Measurements from ENCODE around the gene C10orf143. TPM values are rescaled to one million over a fixed set of nuclear protein-coding genes. Genes with fewer than 3 reads are reported as not detected.

C10orf143 gene
- total and polyA plus RNA-seq, 7 experiments from 2014 or later: 2.6 to 36.5 (median 11.6) TPM

GRCh38 chr10:130047336-130047735 is 63.3 kb downstream of the C10orf143 start:
- H3K4me1 ChIP-seq (ENCODE audit: control insufficient read depth in 2 of 2, insufficient read depth in 2 of 2, low read length in 2 of 2): no peaks in the 10 kb centered on the region
- H3K36me3 Mint-ChIP-seq: no peaks in the 10 kb centered on the region
- no peaks in the 10 kb centered on the region for H3K9me3 Mint-ChIP-seq
- H3K27ac ChIP-seq (ENCODE audit: low read depth, low read length): no peak overlapping the region
- no peaks in the 10 kb centered on the region for H3K4me1 Mint-ChIP-seq
- ATAC-seq (no peak), DNase-seq (no peak)
- POLR2A ChIA-PET: no interaction called here
- no peaks in the 10 kb centered on the region for H3K9me3 ChIP-seq (ENCODE audit: control insufficient read depth in 2 of 3, low read length in 3 of 3)
- no peak overlapping the region for H3K4me3 ChIP-seq (ENCODE audit: low read length)
- intact Hi-C loops (cut with micrococcal nuclease): no loop called here
- H3K4me3 Mint-ChIP-seq: no peak overlapping the region
- CTCF ChIA-PET: no interaction called here
- peaks cover 0 to 3% of the 10 kb centered on the region in 2 donors for H3K27me3 ChIP-seq (ENCODE audit: control insufficient read depth in 2 of 2, insufficient read depth in 2 of 2, low read length in 2 of 2)
- peaks cover 5 to 18% (median 14%) of the 10 kb centered on the region in 5 donors for H3K27me3 Mint-ChIP-seq
- H3K27ac Mint-ChIP-seq: no peak overlapping the region
- H3K36me3 ChIP-seq (ENCODE audit: control insufficient read depth in 2 of 3, insufficient read depth in 3 of 3, low read length in 3 of 3): no peaks in the 10 kb centered on the region

GRCh38 chr10:130046591-130046990 is 64.0 kb downstream of the C10orf143 start:
- Mint-ChIP-seq H3K9me3 (no peaks in the 10 kb centered on the region), H3K36me3 (no peaks in the 10 kb centered on the region), H3K27ac (no peak overlapping the region), H3K27me3 (peaks cover 5 to 18% (median 14%) of the 10 kb centered on the region in 5 donors), H3K4me3 (no peak overlapping the region), H3K4me1 (no peaks in the 10 kb centered on the region)
- POLR2A ChIA-PET: no interaction called here
- Histone ChIP-seq H3K4me1 (ENCODE audit: control insufficient read depth in 2 of 2, insufficient read depth in 2 of 2, low read length in 2 of 2) (no peaks in the 10 kb centered on the region), H3K9me3 (ENCODE audit: control insufficient read depth in 2 of 3, low read length in 3 of 3) (no peaks in the 10 kb centered on the region), H3K27me3 (ENCODE audit: control insufficient read depth in 2 of 2, insufficient read depth in 2 of 2, low read length in 2 of 2) (peaks cover 0 to 3% of the 10 kb centered on the region in 2 donors), H3K27ac (ENCODE audit: low read depth, low read length) (no peak overlapping the region), H3K36me3 (ENCODE audit: control insufficient read depth in 2 of 3, insufficient read depth in 3 of 3, low read length in 3 of 3) (no peaks in the 10 kb centered on the region), H3K4me3 (ENCODE audit: low read length) (no peak overlapping the region)
- CTCF ChIA-PET: no interaction called here
- no peak for DNase-seq
- ATAC-seq: no peak
- intact Hi-C loops (cut with micrococcal nuclease): no loop called here

GRCh38 chr10:130045801-130046321 is 64.8 kb downstream of the C10orf143 start:
- no peak overlapping the region for H3K4me3 ChIP-seq (ENCODE audit: low read length)
- H3K36me3 Mint-ChIP-seq: no peaks in the 10 kb centered on the region
- H3K4me1 ChIP-seq (ENCODE audit: control insufficient read depth in 2 of 2, insufficient read depth in 2 of 2, low read length in 2 of 2): no peaks in the 10 kb centered on the region
- ChIA-PET CTCF (no interaction called here), POLR2A (no interaction called here)
- peaks cover 0 to 3% of the 10 kb centered on the region in 2 donors for H3K27me3 ChIP-seq (ENCODE audit: control insufficient read depth in 2 of 2, insufficient read depth in 2 of 2, low read length in 2 of 2)
- no peaks in the 10 kb centered on the region for H3K9me3 ChIP-seq (ENCODE audit: control insufficient read depth in 2 of 3, low read length in 3 of 3)
- H3K4me3 Mint-ChIP-seq: no peak overlapping the region
- DNase-seq: no peak
- H3K4me1 Mint-ChIP-seq: no peaks in the 10 kb centered on the region
- intact Hi-C loops (cut with micrococcal nuclease): no loop called here
- H3K9me3 Mint-ChIP-seq: no peaks in the 10 kb centered on the region
- ATAC-seq: no peak
- peaks cover 5 to 18% (median 14%) of the 10 kb centered on the region in 5 donors for H3K27me3 Mint-ChIP-seq
- no peak overlapping the region for H3K27ac ChIP-seq (ENCODE audit: low read depth, low read length)
- no peaks in the 10 kb centered on the region for H3K36me3 ChIP-seq (ENCODE audit: control insufficient read depth in 2 of 3, insufficient read depth in 3 of 3, low read length in 3 of 3)
- no peak overlapping the region for H3K27ac Mint-ChIP-seq

GRCh38 chr10:130045091-130045652 is 65.5 kb downstream of the C10orf143 start:
- ChIA-PET CTCF (no interaction called here), POLR2A (no interaction called here)
- Mint-ChIP-seq H3K36me3 (no peaks in the 10 kb centered on the region), H3K4me1 (no peaks in the 10 kb centered on the region), H3K27me3 (peaks cover 5 to 18% (median 14%) of the 10 kb centered on the region in 5 donors), H3K9me3 (no peaks in the 10 kb centered on the region), H3K27ac (no peak overlapping the region), H3K4me3 (no peak overlapping the region)
- Histone ChIP-seq H3K27ac (ENCODE audit: low read depth, low read length) (no peak overlapping the region), H3K4me1 (ENCODE audit: control insufficient read depth in 2 of 2, insufficient read depth in 2 of 2, low read length in 2 of 2) (no peaks in the 10 kb centered on the region), H3K27me3 (ENCODE audit: control insufficient read depth in 2 of 2, insufficient read depth in 2 of 2, low read length in 2 of 2) (peaks cover 0 to 3% of the 10 kb centered on the region in 2 donors), H3K36me3 (ENCODE audit: control insufficient read depth in 2 of 3, insufficient read depth in 3 of 3, low read length in 3 of 3) (no peaks in the 10 kb centered on the region), H3K4me3 (ENCODE audit: low read length) (no peak overlapping the region), H3K9me3 (ENCODE audit: control insufficient read depth in 2 of 3, low read length in 3 of 3) (no peaks in the 10 kb centered on the region)
- peak in 1 of 9 donors; percentile 8 for DNase-seq
- no peak for ATAC-seq
- intact Hi-C loops (cut with micrococcal nuclease): no loop called here

GRCh38 chr10:130044067-130045061 is 66.3 kb downstream of the C10orf143 start:
- POLR2A ChIA-PET: no interaction called here
- H3K4me3 Mint-ChIP-seq: no peak overlapping the region
- Histone ChIP-seq H3K27ac (ENCODE audit: low read depth, low read length) (no peak overlapping the region), H3K4me1 (ENCODE audit: control insufficient read depth in 2 of 2, insufficient read depth in 2 of 2, low read length in 2 of 2) (no peaks in the 10 kb centered on the region), H3K4me3 (ENCODE audit: low read length) (no peak overlapping the region), H3K36me3 (ENCODE audit: control insufficient read depth in 2 of 3, insufficient read depth in 3 of 3, low read length in 3 of 3) (no peaks in the 10 kb centered on the region), H3K27me3 (ENCODE audit: control insufficient read depth in 2 of 2, insufficient read depth in 2 of 2, low read length in 2 of 2) (peaks cover 0 to 3% of the 10 kb centered on the region in 2 donors), H3K9me3 (ENCODE audit: control insufficient read depth in 2 of 3, low read length in 3 of 3) (no peaks in the 10 kb centered on the region)
- H3K27ac Mint-ChIP-seq: no peak overlapping the region
- no peaks in the 10 kb centered on the region for H3K4me1 Mint-ChIP-seq
- intact Hi-C loops (cut with micrococcal nuclease): no loop called here
- no peaks in the 10 kb centered on the region for H3K9me3 Mint-ChIP-seq
- ATAC-seq: no peak
- H3K27me3 Mint-ChIP-seq: peaks cover 5 to 18% (median 14%) of the 10 kb centered on the region in 5 donors
- DNase-seq: peak in 1 of 9 donors; percentile 14
- no peaks in the 10 kb centered on the region for H3K36me3 Mint-ChIP-seq
- CTCF ChIA-PET: no interaction called here

GRCh38 chr10:130043491-130043890 is 67.1 kb downstream of the C10orf143 start:
- CTCF ChIA-PET: no interaction called here
- no peaks in the 10 kb centered on the region for H3K4me1 Mint-ChIP-seq
- no peak for ATAC-seq

More at GRCh38 chr10:130043491-130043890, 67.1 kb downstream of the C10orf143 start:
- H3K36me3 Mint-ChIP-seq: no peaks in the 10 kb centered on the region
- intact Hi-C loops (cut with micrococcal nuclease): no loop called here
- peaks cover 5 to 18% (median 14%) of the 10 kb centered on the region in 5 donors for H3K27me3 Mint-ChIP-seq
- no peak overlapping the region for H3K27ac ChIP-seq (ENCODE audit: low read depth, low read length)
- no peak overlapping the region for H3K27ac Mint-ChIP-seq
- DNase-seq: peak in 1 of 9 donors; percentile 14
- no peak overlapping the region for H3K4me3 Mint-ChIP-seq
- no peaks in the 10 kb centered on the region for H3K4me1 ChIP-seq (ENCODE audit: control insufficient read depth in 2 of 2, insufficient read depth in 2 of 2, low read length in 2 of 2)
- H3K27me3 ChIP-seq (ENCODE audit: control insufficient read depth in 2 of 2, insufficient read depth in 2 of 2, low read length in 2 of 2): peaks cover 0 to 3% of the 10 kb centered on the region in 2 donors
- no peak overlapping the region for H3K4me3 ChIP-seq (ENCODE audit: low read length)
- no peaks in the 10 kb centered on the region for H3K36me3 ChIP-seq (ENCODE audit: control insufficient read depth in 2 of 3, insufficient read depth in 3 of 3, low read length in 3 of 3)
- POLR2A ChIA-PET: no interaction called here
- no peaks in the 10 kb centered on the region for H3K9me3 ChIP-seq (ENCODE audit: control insufficient read depth in 2 of 3, low read length in 3 of 3)
- H3K9me3 Mint-ChIP-seq: no peaks in the 10 kb centered on the region
